ENCODE results near the gene ANGPTL5. TPM values are rescaled to one million over a fixed set of nuclear protein-coding genes. Genes with fewer than 3 reads are reported as not detected.

The ANGPTL5 gene
- total RNA-seq (2022; extraction: Qiagen RNA extraction), result 0.08 to 0.16 TPM (median 0.14 TPM) in 5 replicates

GRCh38 chr11:101916422-101916821 lies at the start of gene ANGPTL5:
ANGPTL5 (minus strand) TSS chr11:101916522; CDS start chr11:101907909, 8,613 bp downstream.

GRCh38 chr11:101914738-101915426 lies 1.4 kb downstream of the ANGPTL5 start, which contains the start of gene CEP126:
CEP126 (plus strand) TSS chr11:101915010; CDS start chr11:101915285, 275 bp downstream.

Other genes starting within 250 kb of the ANGPTL5 start
- gene CEP126, start 1.5 kb downstream of the ANGPTL5 start, total RNA-seq (2022; extraction: Qiagen RNA extraction), result 1.7 to 2.7 TPM (median 2.1 TPM) in 5 replicates
- 5.2 to 6.5 TPM (median 5.6 TPM) in 5 replicates for gene CFAP300, start 130.9 kb upstream of the ANGPTL5 start, total RNA-seq (2022; extraction: Qiagen RNA extraction)
- 58.6 to 69.9 TPM (median 69.0 TPM) in 5 replicates for gene YAP1, start 193.9 kb upstream of the ANGPTL5 start, total RNA-seq (2022; extraction: Qiagen RNA extraction)

Data from A549 treated with AZD2906 at 1 μM for 4 hours (cell line).